WTC11 (cell line): Measurements from ENCODE around the gene AGAP1. TPM values are rescaled to one million over a fixed set of nuclear protein-coding genes. Genes with fewer than 3 reads are reported as not detected.

Experiments used
- ATAC-seq: fragments of 200-7000 bp; cut with Tn5 transposase; 2 replicates; pipeline ENCODE4 v1.10.0; 2021; ENCODE audit warnings: mild to moderate bottlenecking, moderate library complexity
- CTCF ChIA-PET: fragments of 300-600 bp; sonication (Branson Sonifier 250); formaldehyde crosslinking; loops from one replicate; lab custom pipeline; 2021; ENCODE audit warnings: antibody characterized with exemption; lab: Charles Lee
- POLR2A ChIA-PET: fragments of 350-600 bp; sonication (Branson Sonifier 250); formaldehyde crosslinking; loops from one replicate; lab custom pipeline; 2021; ENCODE audit warnings: antibody characterized with exemption; lab: Charles Lee
- DNase-seq: peaks from one replicate; pipeline ENCODE4 v3.0.0; 2021; ENCODE audit warnings: low spot score
- H3K27ac Mint-ChIP-seq: 2 replicates; pipeline ENCODE4 v1.8.0; 2021; ENCODE audit warnings: mixed read lengths
- H3K27me3 Mint-ChIP-seq: 2 replicates; pipeline ENCODE4 v1.8.0; 2021; ENCODE audit warnings: low read depth, mild to moderate bottlenecking, moderate library complexity, mixed read lengths
- H3K36me3 Mint-ChIP-seq: 2 replicates; pipeline ENCODE4 v1.8.0; 2021; ENCODE audit warnings: mixed read lengths
- H3K4me1 Mint-ChIP-seq: 2 replicates; pipeline ENCODE4 v1.8.0; 2022; ENCODE audit warnings: mixed read lengths
- H3K4me3 Mint-ChIP-seq: 2 replicates; pipeline ENCODE4 v1.8.0; 2021; ENCODE audit warnings: mild to moderate bottlenecking, moderate library complexity, mixed read lengths
- H3K9me3 Mint-ChIP-seq: 2 replicates; pipeline ENCODE4 v1.8.0; 2021; ENCODE audit warnings: mixed read lengths
- FOXJ3 ChIP-seq: sonication (generic); formaldehyde crosslinking; IDR thresholded peaks from 2 replicates; pipeline ENCODE4 v1.9.0; 2021; ENCODE audit warnings: missing genetic modification reagents, mild to moderate bottlenecking, borderline replicate concordance
- FOXK1 ChIP-seq: sonication (generic); formaldehyde crosslinking; IDR thresholded peaks from 2 replicates; pipeline ENCODE4 v1.8.0; 2022; ENCODE audit warnings: mild to moderate bottlenecking, moderate library complexity, missing genetic modification reagents
- JAZF1 ChIP-seq: fragments of 250-450 bp; sonication (Bioruptor Pico); IDR thresholded peaks from 2 replicates; pipeline ENCODE4 v1.9.0; 2021; ENCODE audit warnings: moderate library complexity, mild to moderate bottlenecking, inconsistent platforms
- KAT7 ChIP-seq: sonication (generic); formaldehyde crosslinking; IDR thresholded peaks from 2 replicates; pipeline ENCODE4 v1.8.1; 2023; ENCODE audit warnings: missing genetic modification reagents, mild to moderate bottlenecking, borderline replicate concordance
- MXD4 ChIP-seq: fragments of 250-450 bp; sonication (Bioruptor Pico); IDR thresholded peaks from 2 replicates; pipeline ENCODE4 v1.8.0; 2021; ENCODE audit warnings: mild to moderate bottlenecking, moderate library complexity, borderline replicate concordance
- NFYB ChIP-seq: sonication (generic); formaldehyde crosslinking; conservative IDR thresholded peaks from 2 replicates; pipeline ENCODE4 v1.8.0; 2022; ENCODE audit warnings: low read depth, missing genetic modification reagents
- RORB ChIP-seq: fragments of 250-450 bp; sonication (Bioruptor Pico); IDR thresholded peaks from 2 replicates; pipeline ENCODE4 v1.9.0; 2021; ENCODE audit warnings: mild to moderate bottlenecking
- SOX15 ChIP-seq: fragments of 250-450 bp; sonication (Bioruptor Pico); IDR thresholded peaks from 2 replicates; pipeline ENCODE4 v1.9.0; 2021; ENCODE audit warnings: mild to moderate bottlenecking
- TEAD1 ChIP-seq: sonication (generic); formaldehyde crosslinking; IDR thresholded peaks from 2 replicates; pipeline ENCODE4 v1.8.0; 2022; ENCODE audit warnings: mild to moderate bottlenecking, missing genetic modification reagents
- ZNF263 ChIP-seq: sonication (generic); formaldehyde crosslinking; IDR thresholded peaks from 2 replicates; pipeline ENCODE4 v1.8.1; 2022; ENCODE audit warnings: low read depth, mild to moderate bottlenecking, moderate library complexity, missing genetic modification reagents
- ZNF317 ChIP-seq: sonication (generic); formaldehyde crosslinking; IDR thresholded peaks from 2 replicates; pipeline ENCODE4 v1.8.1; 2023; ENCODE audit warnings: low read depth, mild to moderate bottlenecking, moderate library complexity, missing genetic modification reagents, borderline replicate concordance
- total RNA-seq: library from RNA; stranded (reverse); gene quantifications from 3 replicates; pipeline ENCODE4 v1.2.3, GENCODE V29; 2021
- TF ChIP-seq, protein P1 (sequence below): sonication (generic); formaldehyde crosslinking; IDR thresholded peaks from 2 replicates; pipeline ENCODE4 v1.8.0; 2022; ENCODE audit warnings: mild to moderate bottlenecking, missing genetic modification reagents
- TF ChIP-seq, protein P2 (sequence below): sonication (generic); formaldehyde crosslinking; IDR thresholded peaks from 2 replicates; pipeline ENCODE4 v1.8.1; 2023; ENCODE audit warnings: mild to moderate bottlenecking, moderate library complexity, missing genetic modification reagents
- TF ChIP-seq, protein P3 (sequence below): fragments of 250-450 bp; sonication (Bioruptor Pico); IDR thresholded peaks from 2 replicates; pipeline ENCODE4 v2.1.2; 2022; ENCODE audit warnings: mild to moderate bottlenecking, moderate library complexity
- TF ChIP-seq, protein P4 (sequence below): sonication (generic); formaldehyde crosslinking; IDR thresholded peaks from 2 replicates; pipeline ENCODE4 v1.8.0; 2023; ENCODE audit warnings: missing genetic modification reagents, mild to moderate bottlenecking, borderline replicate concordance
- TF ChIP-seq, protein P5 (sequence below): sonication (generic); formaldehyde crosslinking; IDR thresholded peaks from 2 replicates; pipeline ENCODE4 v1.8.1; 2023; ENCODE audit warnings: mild to moderate bottlenecking, missing genetic modification reagents, borderline replicate concordance
- TF ChIP-seq, protein P6 (sequence below): fragments of 250-450 bp; sonication (Bioruptor Pico); IDR thresholded peaks from 2 replicates; pipeline ENCODE4 v1.9.0; 2021; ENCODE audit warnings: moderate library complexity, mild to moderate bottlenecking, inconsistent platforms, borderline replicate concordance

AGAP1 gene
- total RNA-seq, 1 experiment from 2014 or later, result 49.3 TPM

DNA sequence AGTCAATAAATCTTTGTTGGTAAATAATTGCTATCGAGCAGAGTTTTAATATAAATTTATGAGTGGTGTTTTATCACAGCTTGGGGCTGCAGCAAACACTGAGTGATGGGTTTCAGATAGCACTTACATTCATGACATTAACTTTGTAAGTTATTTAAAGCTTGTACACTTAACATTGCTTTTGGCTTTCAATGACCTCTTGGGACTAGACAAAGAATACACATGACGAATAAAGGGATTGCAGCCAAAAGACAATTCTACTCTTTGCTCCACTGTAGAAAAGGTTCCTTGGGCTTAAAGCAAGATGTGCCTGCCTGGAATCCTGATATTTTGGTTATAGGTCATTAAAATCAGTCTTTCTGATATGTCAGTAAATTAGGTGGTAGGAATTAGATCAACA is 374.8 kb downstream of the AGAP1 start:
- ATAC-seq, result no peak
- Mint-ChIP-seq H3K36me3 (peaks cover 19% of the 10 kb centered on the region), H3K9me3 (peaks cover 9% of the 10 kb centered on the region), H3K27me3 (no peaks in the 10 kb centered on the region), H3K4me1 (peaks cover 39% of the 10 kb centered on the region), H3K27ac (peak overlapping the region; percentile 29; the same call in 1 of the 2 replicates), H3K4me3 (no peak overlapping the region)
- DNase-seq, result no peak
- ChIA-PET CTCF (no interaction called here), POLR2A (no interaction called here)
- TF ChIP-seq MXD4 (CRISPR knock-in tag), result no peak
- no peak for TF ChIP-seq RORB
- no peak for TF ChIP-seq ZNF317 (CRISPR knock-in tag)
- TF ChIP-seq ZNF263 (CRISPR knock-in tag), result no peak
- TF ChIP-seq, protein P1, sequence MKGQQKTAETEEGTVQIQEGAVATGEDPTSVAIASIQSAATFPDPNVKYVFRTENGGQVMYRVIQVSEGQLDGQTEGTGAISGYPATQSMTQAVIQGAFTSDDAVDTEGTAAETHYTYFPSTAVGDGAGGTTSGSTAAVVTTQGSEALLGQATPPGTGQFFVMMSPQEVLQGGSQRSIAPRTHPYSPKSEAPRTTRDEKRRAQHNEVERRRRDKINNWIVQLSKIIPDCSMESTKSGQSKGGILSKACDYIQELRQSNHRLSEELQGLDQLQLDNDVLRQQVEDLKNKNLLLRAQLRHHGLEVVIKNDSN (CRISPR knock-in tag), result no peak
- TF ChIP-seq, protein P2, sequence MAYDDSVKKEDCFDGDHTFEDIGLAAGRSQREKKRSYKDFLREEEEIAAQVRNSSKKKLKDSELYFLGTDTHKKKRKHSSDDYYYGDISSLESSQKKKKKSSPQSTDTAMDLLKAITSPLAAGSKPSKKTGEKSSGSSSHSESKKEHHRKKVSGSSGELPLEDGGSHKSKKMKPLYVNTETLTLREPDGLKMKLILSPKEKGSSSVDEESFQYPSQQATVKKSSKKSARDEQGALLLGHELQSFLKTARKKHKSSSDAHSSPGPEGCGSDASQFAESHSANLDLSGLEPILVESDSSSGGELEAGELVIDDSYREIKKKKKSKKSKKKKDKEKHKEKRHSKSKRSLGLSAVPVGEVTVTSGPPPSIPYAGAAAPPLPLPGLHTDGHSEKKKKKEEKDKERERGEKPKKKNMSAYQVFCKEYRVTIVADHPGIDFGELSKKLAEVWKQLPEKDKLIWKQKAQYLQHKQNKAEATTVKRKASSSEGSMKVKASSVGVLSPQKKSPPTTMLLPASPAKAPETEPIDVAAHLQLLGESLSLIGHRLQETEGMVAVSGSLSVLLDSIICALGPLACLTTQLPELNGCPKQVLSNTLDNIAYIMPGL (CRISPR knock-in tag), result no peak
- TF ChIP-seq JAZF1 (CRISPR knock-in tag), result no peak
- no peak for TF ChIP-seq KAT7 (CRISPR knock-in tag)
- no peak for TF ChIP-seq TEAD1 (CRISPR knock-in tag)
- TF ChIP-seq FOXK1 (CRISPR knock-in tag), result no peak
- TF ChIP-seq, protein P3, sequence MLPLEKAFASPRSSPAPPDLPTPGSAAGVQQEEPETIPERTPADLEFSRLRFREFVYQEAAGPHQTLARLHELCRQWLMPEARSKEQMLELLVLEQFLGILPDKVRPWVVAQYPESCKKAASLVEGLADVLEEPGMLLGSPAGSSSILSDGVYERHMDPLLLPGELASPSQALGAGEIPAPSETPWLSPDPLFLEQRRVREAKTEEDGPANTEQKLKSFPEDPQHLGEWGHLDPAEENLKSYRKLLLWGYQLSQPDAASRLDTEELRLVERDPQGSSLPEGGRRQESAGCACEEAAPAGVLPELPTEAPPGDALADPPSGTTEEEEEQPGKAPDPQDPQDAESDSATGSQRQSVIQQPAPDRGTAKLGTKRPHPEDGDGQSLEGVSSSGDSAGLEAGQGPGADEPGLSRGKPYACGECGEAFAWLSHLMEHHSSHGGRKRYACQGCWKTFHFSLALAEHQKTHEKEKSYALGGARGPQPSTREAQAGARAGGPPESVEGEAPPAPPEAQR (CRISPR knock-in tag), result no peak
- TF ChIP-seq NFYB, result no peak
- TF ChIP-seq, protein P4, sequence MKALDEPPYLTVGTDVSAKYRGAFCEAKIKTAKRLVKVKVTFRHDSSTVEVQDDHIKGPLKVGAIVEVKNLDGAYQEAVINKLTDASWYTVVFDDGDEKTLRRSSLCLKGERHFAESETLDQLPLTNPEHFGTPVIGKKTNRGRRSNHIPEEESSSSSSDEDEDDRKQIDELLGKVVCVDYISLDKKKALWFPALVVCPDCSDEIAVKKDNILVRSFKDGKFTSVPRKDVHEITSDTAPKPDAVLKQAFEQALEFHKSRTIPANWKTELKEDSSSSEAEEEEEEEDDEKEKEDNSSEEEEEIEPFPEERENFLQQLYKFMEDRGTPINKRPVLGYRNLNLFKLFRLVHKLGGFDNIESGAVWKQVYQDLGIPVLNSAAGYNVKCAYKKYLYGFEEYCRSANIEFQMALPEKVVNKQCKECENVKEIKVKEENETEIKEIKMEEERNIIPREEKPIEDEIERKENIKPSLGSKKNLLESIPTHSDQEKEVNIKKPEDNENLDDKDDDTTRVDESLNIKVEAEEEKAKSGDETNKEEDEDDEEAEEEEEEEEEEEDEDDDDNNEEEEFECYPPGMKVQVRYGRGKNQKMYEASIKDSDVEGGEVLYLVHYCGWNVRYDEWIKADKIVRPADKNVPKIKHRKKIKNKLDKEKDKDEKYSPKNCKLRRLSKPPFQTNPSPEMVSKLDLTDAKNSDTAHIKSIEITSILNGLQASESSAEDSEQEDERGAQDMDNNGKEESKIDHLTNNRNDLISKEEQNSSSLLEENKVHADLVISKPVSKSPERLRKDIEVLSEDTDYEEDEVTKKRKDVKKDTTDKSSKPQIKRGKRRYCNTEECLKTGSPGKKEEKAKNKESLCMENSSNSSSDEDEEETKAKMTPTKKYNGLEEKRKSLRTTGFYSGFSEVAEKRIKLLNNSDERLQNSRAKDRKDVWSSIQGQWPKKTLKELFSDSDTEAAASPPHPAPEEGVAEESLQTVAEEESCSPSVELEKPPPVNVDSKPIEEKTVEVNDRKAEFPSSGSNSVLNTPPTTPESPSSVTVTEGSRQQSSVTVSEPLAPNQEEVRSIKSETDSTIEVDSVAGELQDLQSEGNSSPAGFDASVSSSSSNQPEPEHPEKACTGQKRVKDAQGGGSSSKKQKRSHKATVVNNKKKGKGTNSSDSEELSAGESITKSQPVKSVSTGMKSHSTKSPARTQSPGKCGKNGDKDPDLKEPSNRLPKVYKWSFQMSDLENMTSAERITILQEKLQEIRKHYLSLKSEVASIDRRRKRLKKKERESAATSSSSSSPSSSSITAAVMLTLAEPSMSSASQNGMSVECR (CRISPR knock-in tag), result no peak
- TF ChIP-seq, protein P5, sequence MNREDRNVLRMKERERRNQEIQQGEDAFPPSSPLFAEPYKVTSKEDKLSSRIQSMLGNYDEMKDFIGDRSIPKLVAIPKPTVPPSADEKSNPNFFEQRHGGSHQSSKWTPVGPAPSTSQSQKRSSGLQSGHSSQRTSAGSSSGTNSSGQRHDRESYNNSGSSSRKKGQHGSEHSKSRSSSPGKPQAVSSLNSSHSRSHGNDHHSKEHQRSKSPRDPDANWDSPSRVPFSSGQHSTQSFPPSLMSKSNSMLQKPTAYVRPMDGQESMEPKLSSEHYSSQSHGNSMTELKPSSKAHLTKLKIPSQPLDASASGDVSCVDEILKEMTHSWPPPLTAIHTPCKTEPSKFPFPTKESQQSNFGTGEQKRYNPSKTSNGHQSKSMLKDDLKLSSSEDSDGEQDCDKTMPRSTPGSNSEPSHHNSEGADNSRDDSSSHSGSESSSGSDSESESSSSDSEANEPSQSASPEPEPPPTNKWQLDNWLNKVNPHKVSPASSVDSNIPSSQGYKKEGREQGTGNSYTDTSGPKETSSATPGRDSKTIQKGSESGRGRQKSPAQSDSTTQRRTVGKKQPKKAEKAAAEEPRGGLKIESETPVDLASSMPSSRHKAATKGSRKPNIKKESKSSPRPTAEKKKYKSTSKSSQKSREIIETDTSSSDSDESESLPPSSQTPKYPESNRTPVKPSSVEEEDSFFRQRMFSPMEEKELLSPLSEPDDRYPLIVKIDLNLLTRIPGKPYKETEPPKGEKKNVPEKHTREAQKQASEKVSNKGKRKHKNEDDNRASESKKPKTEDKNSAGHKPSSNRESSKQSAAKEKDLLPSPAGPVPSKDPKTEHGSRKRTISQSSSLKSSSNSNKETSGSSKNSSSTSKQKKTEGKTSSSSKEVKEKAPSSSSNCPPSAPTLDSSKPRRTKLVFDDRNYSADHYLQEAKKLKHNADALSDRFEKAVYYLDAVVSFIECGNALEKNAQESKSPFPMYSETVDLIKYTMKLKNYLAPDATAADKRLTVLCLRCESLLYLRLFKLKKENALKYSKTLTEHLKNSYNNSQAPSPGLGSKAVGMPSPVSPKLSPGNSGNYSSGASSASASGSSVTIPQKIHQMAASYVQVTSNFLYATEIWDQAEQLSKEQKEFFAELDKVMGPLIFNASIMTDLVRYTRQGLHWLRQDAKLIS, result no peak
- no peak for TF ChIP-seq SOX15
- TF ChIP-seq, protein P6, sequence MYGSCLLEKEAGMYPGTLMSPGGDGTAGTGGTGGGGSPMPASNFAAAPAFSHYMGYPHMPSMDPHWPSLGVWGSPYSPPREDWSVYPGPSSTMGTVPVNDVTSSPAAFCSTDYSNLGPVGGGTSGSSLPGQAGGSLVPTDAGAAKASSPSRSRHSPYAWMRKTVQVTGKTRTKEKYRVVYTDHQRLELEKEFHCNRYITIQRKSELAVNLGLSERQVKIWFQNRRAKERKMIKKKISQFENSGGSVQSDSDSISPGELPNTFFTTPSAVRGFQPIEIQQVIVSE (CRISPR knock-in tag), result no peak
- no peak for TF ChIP-seq FOXJ3
